Neural progenitor cell (in vitro differentiated cells): ENCODE results near the gene SLC35A5. TPM values are rescaled to one million over a fixed set of nuclear protein-coding genes. Genes with fewer than 3 reads are reported as not detected.

ENCODE experiments used
- DNase-seq: peaks from one replicate; pipeline ENCODE4 v3.0.0-alpha.2; 2016; ENCODE audit warnings: low spot score
- H2AFZ ChIP-seq: fragments of 200-600 bp; sonication (generic); replicated peaks from 2 replicates; pipeline ENCODE4 v1.6.1; 2016; ENCODE audit warnings: antibody characterized with exemption
- H3F3A ChIP-seq: fragments of 200-600 bp; sonication (generic); 2 replicates; pipeline ENCODE4 v1.6.1; 2016; ENCODE audit warnings: antibody characterized with exemption, low read depth
- H3K27ac ChIP-seq: fragments of 200-600 bp; sonication (generic); 2 replicates; pipeline ENCODE4 v1.5.1; 2016; ENCODE audit warnings: mild to moderate bottlenecking
- H3K27me3 ChIP-seq: fragments of 200-600 bp; sonication (generic); 2 replicates; pipeline ENCODE4 v1.6.1; 2016; ENCODE audit warnings: mild to moderate bottlenecking, moderate library complexity
- H3K36me3 ChIP-seq: fragments of 200-600 bp; sonication (generic); 2 replicates; pipeline ENCODE4 v1.5.1; 2016
- H3K4me1 ChIP-seq: fragments of 200-600 bp; sonication (generic); 2 replicates; pipeline ENCODE4 v1.6.1; 2016; ENCODE audit warnings: mixed run types
- H3K4me2 ChIP-seq: fragments of 200-600 bp; sonication (generic); 2 replicates; pipeline ENCODE4 v1.6.1; 2016
- H3K4me3 ChIP-seq: fragments of 200-600 bp; sonication (generic); 2 replicates; pipeline ENCODE4 v1.5.1; 2016
- H3K79me2 ChIP-seq: fragments of 200-600 bp; sonication (generic); 2 replicates; pipeline ENCODE4 v1.6.1; 2016; ENCODE audit warnings: low read depth
- H3K9ac ChIP-seq: fragments of 200-600 bp; sonication (generic); 2 replicates; pipeline ENCODE4 v1.6.1; 2016
- H3K9me3 ChIP-seq: fragments of 200-600 bp; sonication (generic); 2 replicates; pipeline ENCODE4 v1.5.1; 2016; ENCODE audit warnings: low read depth
- H4K20me1 ChIP-seq: fragments of 200-600 bp; sonication (generic); 2 replicates; pipeline ENCODE4 v1.6.1; 2016; ENCODE audit warnings: low read depth
- H3K27ac Mint-ChIP-seq: 3 replicates; pipeline ENCODE4 v1.8.0; 2021; ENCODE audit warnings: mixed read lengths
- H3K27me3 Mint-ChIP-seq: 2 replicates; pipeline ENCODE4 v1.8.0; 2022; ENCODE audit warnings: low read depth, mild to moderate bottlenecking, inconsistent platforms, moderate library complexity, mixed read lengths; ENCODE audit not compliant: insufficient read depth
- H3K36me3 Mint-ChIP-seq: 3 replicates; pipeline ENCODE4 v1.8.0; 2021; ENCODE audit warnings: mixed read lengths
- H3K4me1 Mint-ChIP-seq: 3 replicates; pipeline ENCODE4 v1.8.0; 2021; ENCODE audit warnings: mixed read lengths
- H3K4me3 Mint-ChIP-seq: 3 replicates; pipeline ENCODE4 v1.8.0; 2021; ENCODE audit warnings: mild to moderate bottlenecking, moderate library complexity, mixed read lengths
- H3K9me3 Mint-ChIP-seq: 3 replicates; pipeline ENCODE4 v1.8.0; 2020; ENCODE audit warnings: mixed read lengths
- EZH2 ChIP-seq: fragments of 200-600 bp; sonication (generic); IDR thresholded peaks from 2 replicates; pipeline ENCODE4 v1.6.1; 2017; ENCODE audit warnings: antibody characterized with exemption, mild to moderate bottlenecking, moderate library complexity
- EZH2phosphoT487 ChIP-seq: fragments of 200-600 bp; sonication (generic); IDR thresholded peaks from 2 replicates; pipeline ENCODE4 v1.6.1; 2017; ENCODE audit warnings: antibody characterized with exemption
- total RNA-seq: library from RNA; depleted of rRNA; stranded (reverse); fragments of >200 nt; gene quantifications from 2 replicates; pipeline ENCODE4 v1.2.3, GENCODE V29; 2015; ENCODE audit warnings: low replicate concordance
- TF ChIP-seq, protein P1 (sequence below): fragments of 200-600 bp; sonication (generic); IDR thresholded peaks from 2 replicates; pipeline ENCODE4 v1.5.1; 2017; ENCODE audit warnings: antibody characterized with exemption, mild to moderate bottlenecking

Gene SLC35A5
- total RNA-seq, 1 donor from 2014 or later: 59.7 TPM

DNA sequence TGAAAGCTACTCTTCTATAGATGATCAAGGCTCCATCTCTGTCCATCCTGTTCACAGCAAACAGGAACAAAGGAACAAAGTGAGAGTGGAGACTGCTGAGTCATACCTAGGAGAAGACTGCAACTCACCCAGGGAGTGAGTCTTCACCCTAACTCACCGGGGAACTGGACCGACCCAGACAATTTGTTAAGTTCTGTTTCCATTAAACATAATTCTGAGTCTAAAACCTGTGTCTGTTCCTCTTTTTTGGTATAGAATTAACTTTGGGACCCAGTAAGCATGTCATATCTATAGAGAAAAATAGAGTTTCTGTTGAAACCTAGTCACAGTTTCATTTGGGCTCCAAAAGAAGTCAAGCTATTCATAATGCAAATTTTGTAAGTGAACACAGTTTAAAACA lies 57.5 kb downstream of the SLC35A5 start:
- Histone ChIP-seq H3K4me2 (no peak overlapping the region), H3K79me2 (no peaks in the 10 kb centered on the region), H3F3A (no peaks in the 10 kb centered on the region), H3K36me3 (no peaks in the 10 kb centered on the region), H3K9me3 (no peaks in the 10 kb centered on the region), H3K4me3 (no peak overlapping the region), H3K4me1 (peaks cover 5% of the 10 kb centered on the region), H4K20me1 (no peaks in the 10 kb centered on the region), H3K9ac (no peak overlapping the region), H3K27ac (no peak overlapping the region), H2AFZ (no peak overlapping the region), H3K27me3 (no peaks in the 10 kb centered on the region)
- H3K4me1 Mint-ChIP-seq: peaks cover 33% of the 10 kb centered on the region
- H3K36me3 Mint-ChIP-seq: peaks cover 45% of the 10 kb centered on the region
- no peak overlapping the region for H3K4me3 Mint-ChIP-seq
- H3K27ac Mint-ChIP-seq: no peak overlapping the region
- TF ChIP-seq, protein P1, sequence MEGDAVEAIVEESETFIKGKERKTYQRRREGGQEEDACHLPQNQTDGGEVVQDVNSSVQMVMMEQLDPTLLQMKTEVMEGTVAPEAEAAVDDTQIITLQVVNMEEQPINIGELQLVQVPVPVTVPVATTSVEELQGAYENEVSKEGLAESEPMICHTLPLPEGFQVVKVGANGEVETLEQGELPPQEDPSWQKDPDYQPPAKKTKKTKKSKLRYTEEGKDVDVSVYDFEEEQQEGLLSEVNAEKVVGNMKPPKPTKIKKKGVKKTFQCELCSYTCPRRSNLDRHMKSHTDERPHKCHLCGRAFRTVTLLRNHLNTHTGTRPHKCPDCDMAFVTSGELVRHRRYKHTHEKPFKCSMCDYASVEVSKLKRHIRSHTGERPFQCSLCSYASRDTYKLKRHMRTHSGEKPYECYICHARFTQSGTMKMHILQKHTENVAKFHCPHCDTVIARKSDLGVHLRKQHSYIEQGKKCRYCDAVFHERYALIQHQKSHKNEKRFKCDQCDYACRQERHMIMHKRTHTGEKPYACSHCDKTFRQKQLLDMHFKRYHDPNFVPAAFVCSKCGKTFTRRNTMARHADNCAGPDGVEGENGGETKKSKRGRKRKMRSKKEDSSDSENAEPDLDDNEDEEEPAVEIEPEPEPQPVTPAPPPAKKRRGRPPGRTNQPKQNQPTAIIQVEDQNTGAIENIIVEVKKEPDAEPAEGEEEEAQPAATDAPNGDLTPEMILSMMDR: no peak
- TF ChIP-seq EZH2 (no peak), EZH2phosphoT487 (no peak)
- H3K27me3 Mint-ChIP-seq: no peaks in the 10 kb centered on the region
- no peak for DNase-seq
- H3K9me3 Mint-ChIP-seq: no peaks in the 10 kb centered on the region

GRCh38 chr3:112623213-112623612 lies 61.4 kb downstream of the SLC35A5 start:
- H3K4me1 Mint-ChIP-seq: peaks cover 4% of the 10 kb centered on the region
- H3K4me1 ChIP-seq: peaks cover 5% of the 10 kb centered on the region
- no peaks in the 10 kb centered on the region for H3K9me3 ChIP-seq
- H3K27me3 ChIP-seq: no peaks in the 10 kb centered on the region
- no peak overlapping the region for H2AFZ ChIP-seq
- peaks cover 24% of the 10 kb centered on the region for H3K36me3 Mint-ChIP-seq
- no peak overlapping the region for H3K27ac ChIP-seq
- no peaks in the 10 kb centered on the region for H3K36me3 ChIP-seq
- H3K4me2 ChIP-seq: no peak overlapping the region
- H3K9me3 Mint-ChIP-seq: no peaks in the 10 kb centered on the region
- TF ChIP-seq, protein P1: no peak
- TF ChIP-seq EZH2phosphoT487: no peak
- no peak for TF ChIP-seq EZH2
- no peaks in the 10 kb centered on the region for H3K27me3 Mint-ChIP-seq
- peak overlapping the region; percentile 47 for H3K27ac Mint-ChIP-seq
- DNase-seq: no peak
- no peaks in the 10 kb centered on the region for H3F3A ChIP-seq
- H3K9ac ChIP-seq: no peak overlapping the region
- no peak overlapping the region for H3K4me3 ChIP-seq
- H3K79me2 ChIP-seq: no peaks in the 10 kb centered on the region
- H4K20me1 ChIP-seq: no peaks in the 10 kb centered on the region
- no peak overlapping the region for H3K4me3 Mint-ChIP-seq

- Histone ChIP-seq H3K4me3 (no peak overlapping the region), H3K27me3 (no peaks in the 10 kb centered on the region), H3K4me1 (peaks cover 6% of the 10 kb centered on the region), H3K27ac (no peak overlapping the region), H3F3A (no peaks in the 10 kb centered on the region), H3K36me3 (no peaks in the 10 kb centered on the region), H3K9ac (no peak overlapping the region), H3K9me3 (no peaks in the 10 kb centered on the region), H3K4me2 (no peak overlapping the region), H2AFZ (no peak overlapping the region), H3K79me2 (no peaks in the 10 kb centered on the region), H4K20me1 (no peaks in the 10 kb centered on the region)
- Mint-ChIP-seq H3K9me3 (no peaks in the 10 kb centered on the region), H3K4me1 (peaks cover 7% of the 10 kb centered on the region), H3K4me3 (no peak overlapping the region), H3K27ac (no peak overlapping the region), H3K27me3 (no peaks in the 10 kb centered on the region), H3K36me3 (peaks cover 24% of the 10 kb centered on the region)
- no peak for DNase-seq
- TF ChIP-seq, protein P1: no peak
- TF ChIP-seq EZH2: no peak
- TF ChIP-seq EZH2phosphoT487: no peak
Observed at GRCh38 chr3:112623717-112624116, 61.9 kb downstream of the SLC35A5 start.
